Esophagus squamous epithelium (tissue), 5 donors: ENCODE measurements around the gene RANBP1. TPM values are rescaled to one million over a fixed set of nuclear protein-coding genes. Genes with fewer than 3 reads are reported as not detected.

Source experiments
- DNase-seq: peaks from one replicate; lab custom pipeline; 2025; lab: John Stamatoyannopoulos, UW
- H3K27ac ChIP-seq, 4 donors: fragments of 200-600 bp; sonication (generic); one replicate each; pipeline ENCODE4 v1.5.1; 2016 to 2019; ENCODE audit warnings: mild to moderate bottlenecking in 1 of 4
- H3K27me3 ChIP-seq, 4 donors: fragments of 200-600 bp; sonication (generic); 1 replicate in 3 of 4; 2 replicates in 1 of 4; pipeline versions ENCODE4 v1.5.1 to v1.6.0; 2017 to 2021; ENCODE audit warnings: antibody characterized with exemption in 1 of 4
- H3K36me3 ChIP-seq, 3 donors: fragments of 200-600 bp; sonication (generic); one replicate each; pipeline ENCODE4 v1.5.1; 2016 to 2019
- H3K4me1 ChIP-seq, 3 donors: fragments of 200-600 bp; sonication (generic); one replicate each; pipeline ENCODE4 v1.5.1; 2017 to 2019
- H3K4me3 ChIP-seq, 4 donors: fragments of 200-600 bp; sonication (generic); 1 replicate in 3 of 4; 2 replicates in 1 of 4; pipeline ENCODE4 v1.5.1; 2016 to 2019; ENCODE audit warnings: mild to moderate bottlenecking in 2 of 4, moderate library complexity in 1 of 4
- H3K9me3 ChIP-seq, 3 donors: fragments of 200-600 bp; sonication (generic); one replicate each; pipeline ENCODE4 v1.5.1; 2016 to 2019
- CTCF ChIP-seq, 6 experiments: fragments of 450-650 bp in 4 of 6; fragments of 200-600 bp in 2 of 6; sonication (generic) in 2 of 6; IDR thresholded peaks; one replicate each; pipeline ENCODE4 v1.5.1; 2016 to 2019; ENCODE audit warnings: antibody characterized with exemption in 6 of 6, mild to moderate bottlenecking in 4 of 6, moderate library complexity in 4 of 6
- POLR2A ChIP-seq, 4 donors: fragments of 450-650 bp; IDR thresholded peaks; one replicate each; pipeline ENCODE4 v1.6.1; 2017; ENCODE audit warnings: antibody characterized with exemption in 4 of 4, mild to moderate bottlenecking in 4 of 4, moderate library complexity in 3 of 4
- WGBS, 2 donors: methylation state at CpG; one replicate each; pipeline ENCODE4 v1.1.5; 2018; 5-methylcytosine and 5-hydroxymethylcytosine counted together
- intact Hi-C: fragments of 100-400 bp; cut with DNase I; formaldehyde crosslinking; loops from one replicate; pipeline ENCODE4 v1.15.0; 2022
- total RNA-seq, 4 donors: library from RNA; depleted of rRNA; stranded (reverse); fragments of >200 nt; gene quantifications; one replicate each; pipeline ENCODE4 v1.1.0, GENCODE V29; 2016
- donor health status: DM: yes; HTN: yes; CAD: no.

The RANBP1 gene
- total RNA-seq, 4 donors from 2014 or later = 178 to 358 (median 212) TPM

- Histone ChIP-seq H3K36me3 (no peaks in the 10 kb centered on the region), H3K27ac (no peak overlapping the region), H3K9me3 (no peaks in the 10 kb centered on the region), H3K27me3 (peaks cover 0 to 51% (median 0%) of the 10 kb centered on the region in 4 donors), H3K4me1 (peaks cover 0 to 11% (median 0%) of the 10 kb centered on the region in 3 donors), H3K4me3 (no peak overlapping the region)
- DNase-seq = no peak
- whole genome bisulfite sequencing, 2 donors = 57 to 68% methylated on average over 3 to 11 of the region's 16 CpGs
- intact Hi-C loops = no loop called here
- no peak for TF ChIP-seq CTCF (IDR thresholded peaks at IDR 0.05)
- TF ChIP-seq POLR2A (IDR thresholded peaks at IDR 0.05) = no peak
Observed at GRCh38 chr22:20153945-20154344, 38.0 kb downstream of the RANBP1 start.

DNA sequence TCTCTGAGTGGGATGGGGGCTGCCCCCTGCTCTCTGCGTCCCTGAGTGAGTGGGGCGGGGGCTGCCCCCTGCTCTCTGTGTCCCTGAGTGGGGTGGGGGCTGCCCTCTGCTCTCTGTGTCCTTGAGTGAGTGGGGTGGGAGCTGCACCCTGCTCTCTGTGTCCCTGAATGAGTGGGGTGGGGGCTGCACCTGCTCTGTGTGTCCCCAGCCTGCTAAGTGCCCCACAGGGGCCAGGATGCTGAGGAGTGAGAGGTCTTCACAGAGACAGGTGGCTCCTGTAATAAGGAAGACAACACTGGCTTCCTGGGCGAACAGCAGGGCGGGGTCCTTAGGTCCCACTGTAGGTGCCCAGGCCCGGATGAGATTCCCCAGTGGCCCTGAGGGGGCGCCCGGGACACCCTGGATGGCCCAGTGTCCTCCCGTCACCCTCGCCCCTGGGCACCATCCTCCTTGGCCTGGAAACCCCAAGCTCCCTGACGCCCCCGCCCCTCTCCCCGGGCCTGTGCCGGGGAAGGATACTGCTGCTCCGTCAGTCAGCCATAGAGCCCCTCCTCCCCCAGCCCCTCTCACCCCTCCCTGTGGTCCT is 38.8 kb downstream of the RANBP1 start:
- DNase-seq = no peak
- intact Hi-C loops = no loop called here
- Histone ChIP-seq H3K4me1 (peaks cover 0 to 11% (median 0%) of the 10 kb centered on the region in 3 donors), H3K4me3 (peak overlapping the region in 2 of 4 donors; percentile 22 to 47), H3K27me3 (peaks cover 0 to 56% (median 0%) of the 10 kb centered on the region in 4 donors), H3K27ac (peak overlapping the region in 1 of 4 donors; percentile 39), H3K36me3 (no peaks in the 10 kb centered on the region), H3K9me3 (no peaks in the 10 kb centered on the region)
- WGBS, 2 donors = 20 to 33% methylated on average over 3 to 4 of the region's 14 CpGs
- TF ChIP-seq POLR2A (IDR thresholded peaks at IDR 0.05) (no peak), CTCF (IDR thresholded peaks at IDR 0.05) (no peak)

GRCh38 chr22:20155330-20156041 is 39.6 kb downstream of the RANBP1 start:
- Histone ChIP-seq H3K4me1 (peaks cover 0 to 11% (median 0%) of the 10 kb centered on the region in 3 donors), H3K36me3 (no peaks in the 10 kb centered on the region), H3K4me3 (peak overlapping the region in 2 of 4 donors; percentile 22 to 47), H3K27me3 (peaks cover 0 to 56% (median 0%) of the 10 kb centered on the region in 4 donors), H3K27ac (no peak overlapping the region), H3K9me3 (no peaks in the 10 kb centered on the region)
- DNase-seq = no peak
- TF ChIP-seq CTCF (IDR thresholded peaks at IDR 0.05) = no peak
- no peak for TF ChIP-seq POLR2A (IDR thresholded peaks at IDR 0.05)
- 34 to 77% methylated on average over 8 to 15 of the region's 30 CpGs for WGBS, 2 donors
- intact Hi-C loops = no loop called here

- intact Hi-C loops = no loop called here
- no peak overlapping the region for H3K4me3 ChIP-seq
- no peak overlapping the region for H3K27ac ChIP-seq
- no peak for DNase-seq
- no peaks in the 10 kb centered on the region for H3K36me3 ChIP-seq
- WGBS, 2 donors = 42% methylated on average over 3 of the region's 7 CpGs; no CpG with 5 or more reads in 1 of the 2 donors
- H3K9me3 ChIP-seq = no peaks in the 10 kb centered on the region
- H3K4me1 ChIP-seq = peaks cover 0 to 11% (median 0%) of the 10 kb centered on the region in 3 donors
- TF ChIP-seq CTCF (IDR thresholded peaks at IDR 0.05) (no peak), POLR2A (IDR thresholded peaks at IDR 0.05) (no peak)
- H3K27me3 ChIP-seq = peaks cover 0 to 56% (median 0%) of the 10 kb centered on the region in 4 donors
Observed at GRCh38 chr22:20156042-20156389, 40.1 kb downstream of the RANBP1 start.
